ENCODE measurements around the gene HLA-DMB. TPM values are rescaled to one million over a fixed set of nuclear protein-coding genes. Genes with fewer than 3 reads are reported as not detected.
A peak's percentile ranks its signal among the peaks of the same experiment; 100 is the strongest.

Gene HLA-DMB
- total RNA-seq, 4 donors from 2014 or later = 4.3 to 8.1 (median 5.6) TPM

DNA sequence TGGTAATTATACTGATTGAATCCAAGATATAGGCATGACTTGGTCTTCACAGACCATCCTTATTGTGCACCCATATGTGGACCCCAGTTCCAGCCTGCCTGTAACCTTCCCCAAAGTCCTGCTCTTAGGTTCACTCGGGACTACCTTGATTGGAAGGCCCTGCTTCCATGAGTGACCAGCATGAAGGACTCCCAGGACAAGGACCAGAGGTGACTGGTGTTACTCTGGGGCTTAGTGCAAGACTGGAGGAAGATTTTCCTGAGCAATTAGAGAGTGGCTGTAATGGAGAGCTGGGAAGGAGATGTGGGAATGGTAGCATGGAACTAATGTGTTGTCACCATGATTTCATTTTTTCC lies 42.6 kb upstream of the HLA-DMB start:
- in situ Hi-C loops (cut with MboI; ENCODE audit: low sequenced_read_pairs in 4 of 4) = loop anchor here in 2 of 4 donors (10.0 to 25.0 kb wide), 2 partner anchors 96 to 99 kb away; no protein-coding TSS in a partner anchor
- Histone ChIP-seq H3K27me3 (no peaks in the 10 kb centered on the region), H3K4me3 (no peak overlapping the region), H3K27ac (peak overlapping the region in 3 of 4 donors; percentile 42 to 59 (median 45)), H3K9me3 (no peaks in the 10 kb centered on the region), H3K4me1 (peaks cover 26 to 29% of the 10 kb centered on the region in 2 donors), H3K36me3 (peaks cover 6 to 39% of the 10 kb centered on the region in 2 donors)
- intact Hi-C loops (cut with DNase I; ENCODE audit: low total_unique reads) = no loop called here
- ATAC-seq (no peak), DNase-seq (no peak)
- no peak for TF ChIP-seq POLR2A (IDR thresholded peaks at IDR 0.05)
- no peak for TF ChIP-seq CTCF (IDR thresholded peaks at IDR 0.05 in 4 of 5, conservative IDR thresholded peaks at IDR 0.05 in 1 of 5)

DNA sequence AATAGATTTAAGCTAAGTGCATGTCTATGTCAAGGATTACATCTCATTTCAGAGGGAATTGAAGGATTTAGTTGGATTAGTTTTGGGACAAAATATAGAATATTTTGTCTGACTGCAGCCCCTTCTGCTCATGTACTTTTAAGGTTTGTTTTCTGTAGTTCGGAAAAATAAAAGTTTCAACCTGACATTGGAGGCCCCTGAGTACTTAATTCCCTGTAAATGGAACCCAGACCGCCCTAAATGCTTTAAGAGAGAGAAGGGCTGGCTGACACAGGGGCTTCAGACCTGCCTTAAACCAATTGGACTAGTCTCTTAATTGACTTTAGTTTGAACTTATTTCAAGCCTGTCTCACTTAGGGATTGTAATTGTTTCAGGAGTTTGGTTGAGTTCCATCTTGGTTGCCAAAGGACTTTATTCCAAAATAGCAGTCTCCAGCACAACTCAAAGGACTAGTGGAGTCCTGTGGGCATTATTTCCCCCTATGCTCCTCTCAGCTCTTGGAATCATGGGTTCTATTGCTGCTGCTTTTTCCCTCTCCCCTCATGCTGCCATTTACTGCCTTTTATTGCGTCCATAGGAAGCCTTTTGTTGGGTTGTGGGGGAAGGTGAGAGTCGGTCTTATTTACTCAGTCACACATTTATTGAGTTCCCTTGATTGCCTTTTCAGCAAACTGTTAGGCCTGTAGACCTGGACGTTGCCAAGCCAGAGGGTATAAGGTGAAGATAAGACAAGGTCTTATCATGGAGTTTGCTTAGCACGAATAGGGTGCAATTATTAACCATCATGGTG lies 42.1 kb upstream of the HLA-DMB start:
- Histone ChIP-seq H3K36me3 (peaks cover 6 to 44% of the 10 kb centered on the region in 2 donors), H3K9me3 (no peaks in the 10 kb centered on the region), H3K27ac (peak overlapping the region in 3 of 4 donors; percentile 42 to 59 (median 45)), H3K4me1 (peaks cover 29 to 30% of the 10 kb centered on the region in 2 donors), H3K4me3 (no peak overlapping the region), H3K27me3 (no peaks in the 10 kb centered on the region)
- TF ChIP-seq POLR2A (IDR thresholded peaks at IDR 0.05) (no peak), CTCF (IDR thresholded peaks at IDR 0.05 in 4 of 5, conservative IDR thresholded peaks at IDR 0.05 in 1 of 5) (no peak)
- DNase-seq (no peak), ATAC-seq (no peak)
- intact Hi-C loops (cut with DNase I; ENCODE audit: low total_unique reads) = no loop called here
- in situ Hi-C loops (cut with MboI; ENCODE audit: low sequenced_read_pairs in 4 of 4) = loop anchor here in 2 of 4 donors (10.0 to 25.0 kb wide), 2 partner anchors 96 to 98 kb away; no protein-coding TSS in a partner anchor

DNA sequence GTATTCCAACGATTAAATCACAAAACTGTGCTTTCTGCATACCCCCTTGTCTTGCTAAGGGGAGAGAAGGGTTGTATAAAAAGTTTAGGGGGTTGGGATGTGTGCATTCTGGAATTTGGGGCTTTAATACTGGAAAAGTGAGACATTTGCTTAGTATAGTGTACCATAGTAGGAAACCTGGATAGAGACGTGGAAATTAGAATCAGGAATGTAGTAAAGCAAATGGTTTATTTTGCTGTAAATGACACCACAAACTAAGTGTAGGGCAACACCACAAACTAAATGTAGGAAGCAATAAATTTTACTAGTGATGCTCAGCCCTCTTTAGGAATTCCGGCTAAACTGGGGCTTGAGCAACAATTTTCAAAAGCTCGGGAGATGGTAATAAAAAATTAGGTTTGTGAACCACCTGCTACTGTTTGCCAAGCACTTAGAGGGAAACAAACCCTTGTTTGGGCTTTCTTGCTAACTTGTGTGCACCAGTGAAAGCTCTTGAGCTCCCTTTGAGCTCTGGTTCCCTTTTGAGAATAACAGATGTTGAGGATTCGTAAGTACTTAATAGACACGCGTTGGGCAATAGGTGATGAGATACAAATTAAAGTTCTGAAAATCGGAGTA lies 41.4 kb upstream of the HLA-DMB start:
- Histone ChIP-seq H3K27ac (peak overlapping the region in 3 of 4 donors; percentile 42 to 59 (median 45)), H3K36me3 (peaks cover 6 to 51% of the 10 kb centered on the region in 2 donors), H3K4me3 (no peak overlapping the region), H3K27me3 (no peaks in the 10 kb centered on the region), H3K9me3 (no peaks in the 10 kb centered on the region), H3K4me1 (peaks cover 29 to 35% of the 10 kb centered on the region in 2 donors)
- in situ Hi-C loops (cut with MboI; ENCODE audit: low sequenced_read_pairs in 4 of 4) = loop anchor here in 2 of 4 donors (10.0 to 25.0 kb wide), 2 partner anchors 95 to 97 kb away; no protein-coding TSS in a partner anchor
- intact Hi-C loops (cut with DNase I; ENCODE audit: low total_unique reads) = no loop called here
- TF ChIP-seq CTCF (IDR thresholded peaks at IDR 0.05 in 4 of 5, conservative IDR thresholded peaks at IDR 0.05 in 1 of 5) (no peak), POLR2A (IDR thresholded peaks at IDR 0.05) (no peak)
- no peak for DNase-seq
- no peak for ATAC-seq

DNA sequence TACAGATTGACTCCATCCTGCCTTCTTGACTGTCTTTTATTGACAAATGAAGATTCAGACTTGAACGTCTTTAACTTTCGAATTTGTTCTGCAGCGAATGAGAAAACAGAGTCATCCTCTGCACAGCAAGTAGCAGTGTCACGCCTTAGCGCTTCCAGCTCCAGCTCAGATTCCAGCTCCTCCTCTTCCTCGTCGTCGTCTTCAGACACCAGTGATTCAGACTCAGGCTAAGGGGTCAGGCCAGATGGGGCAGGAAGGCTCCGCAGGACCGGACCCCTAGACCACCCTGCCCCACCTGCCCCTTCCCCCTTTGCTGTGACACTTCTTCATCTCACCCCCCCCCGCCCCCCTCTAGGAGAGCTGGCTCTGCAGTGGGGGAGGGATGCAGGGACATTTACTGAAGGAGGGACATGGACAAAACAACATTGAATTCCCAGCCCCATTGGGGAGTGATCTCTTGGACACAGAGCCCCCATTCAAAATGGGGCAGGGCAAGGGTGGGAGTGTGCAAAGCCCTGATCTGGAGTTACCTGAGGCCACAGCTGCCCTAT lies 39.7 kb upstream of the HLA-DMB start:
- no peaks in the 10 kb centered on the region for H3K27me3 ChIP-seq
- DNase-seq (no peak), ATAC-seq (no peak)
- peak overlapping the region in 3 of 4 donors; percentile 8 to 41 (median 12) for H3K27ac ChIP-seq
- TF ChIP-seq POLR2A (IDR thresholded peaks at IDR 0.05) (no peak), CTCF (IDR thresholded peaks at IDR 0.05 in 4 of 5, conservative IDR thresholded peaks at IDR 0.05 in 1 of 5) (no peak)
- H3K36me3 ChIP-seq = peaks cover 6 to 68% of the 10 kb centered on the region in 2 donors
- peaks cover 40 to 52% of the 10 kb centered on the region in 2 donors for H3K4me1 ChIP-seq
- H3K4me3 ChIP-seq = no peak overlapping the region
- H3K9me3 ChIP-seq = no peaks in the 10 kb centered on the region
- intact Hi-C loops (cut with DNase I; ENCODE audit: low total_unique reads) (no loop called here), in situ Hi-C loops (cut with MboI; ENCODE audit: low sequenced_read_pairs in 4 of 4) (loop anchor here in 2 of 4 donors (10.0 to 25.0 kb wide), 2 partner anchors 93 to 96 kb away; no protein-coding TSS in a partner anchor)
